Panc1 (cell line): ENCODE data around the gene LLPH.

Experiments used
- CTCF ChIP-seq: fragments of 450-650 bp; IDR thresholded peaks from 2 replicates; pipeline ENCODE4 v1.5.1; 2017; ENCODE audit warnings: mild to moderate bottlenecking
- POLR2AphosphoS5 ChIP-seq: IDR thresholded peaks from 2 replicates; pipeline ENCODE4 v1.6.1; 2012; ENCODE audit warnings: mild to moderate bottlenecking, low read depth, low read length, moderate library complexity
- REST ChIP-seq, 2 experiments: IDR thresholded peaks; 2 replicates each; pipeline ENCODE4 v1.6.1; 2011 to 2012; ENCODE audit warnings: low read depth in 2 of 2, control low read depth in 1 of 2, low read length in 1 of 2, mild to moderate bottlenecking in 1 of 2, moderate library complexity in 1 of 2; ENCODE audit not compliant: insufficient read depth in 1 of 2

- TF ChIP-seq CTCF (peak; percentile 25; the same call in 1 of the 2 replicates), POLR2AphosphoS5 (no peak), REST (IDR thresholded peaks at IDR 0.05; ENCODE audit: insufficient read depth in 1 of 2, low read depth in 2 of 2, low read length in 1 of 2) (no peak)
Measured at GRCh38 chr12:66120477-66120876, 10.1 kb downstream of the LLPH start.
